Gastrocnemius medialis (tissue), 4 donors: ENCODE results near the gene TSC22D2.

Experiments used
- CTCF ChIP-seq, 5 experiments: fragments of 450-650 bp in 3 of 5; fragments of 200-600 bp in 2 of 5; sonication (generic) in 2 of 5; IDR thresholded peaks in 4 of 5; conservative IDR thresholded peaks in 1 of 5; 1 replicate in 4 of 5; 2 replicates in 1 of 5; pipeline ENCODE4 v1.5.1; 2016 to 2019; ENCODE audit warnings: antibody characterized with exemption in 5 of 5, mild to moderate bottlenecking in 3 of 5, moderate library complexity in 3 of 5
- POLR2A ChIP-seq, 2 donors: fragments of 450-650 bp; IDR thresholded peaks; one replicate each; pipeline ENCODE4 v1.6.1; 2017; ENCODE audit warnings: antibody characterized with exemption in 2 of 2, mild to moderate bottlenecking in 2 of 2, moderate library complexity in 2 of 2

- TF ChIP-seq POLR2A (IDR thresholded peaks at IDR 0.05) (no peak), CTCF (IDR thresholded peaks at IDR 0.05 in 4 of 5, conservative IDR thresholded peaks at IDR 0.05 in 1 of 5) (no peak)
These were observed 25.2 kb downstream of the TSC22D2 start for GRCh38 chr3:150433347-150433746.
